Activated B cell treated with CpG ODN at 0.5 μM for 24 hours (primary cell): Measurements from ENCODE around the gene FGFRL1. TPM values are rescaled to one million over a fixed set of nuclear protein-coding genes. Genes with fewer than 3 reads are reported as not detected.

Experiments used
- ATAC-seq: fragments of 200-7000 bp; cut with Tn5 transposase; one replicate; pipeline ENCODE4 v1.10.0; 2021; ENCODE audit warnings: low read depth, mild to moderate bottlenecking, moderate library complexity
- CTCF ChIA-PET: fragments of 350-600 bp; sonication (Branson Sonifier 250); formaldehyde crosslinking; loops from one replicate; lab custom pipeline; 2021; ENCODE audit warnings: antibody characterized with exemption; lab: Charles Lee
- POLR2A ChIA-PET: fragments of 350-600 bp; sonication (Branson Sonifier 250); formaldehyde crosslinking; loops from one replicate; lab custom pipeline; 2021; ENCODE audit warnings: antibody characterized with exemption; lab: Charles Lee
- DNase-seq: peaks from one replicate; pipeline ENCODE4 v3.0.0; 2022
- H3K27ac Mint-ChIP-seq: one replicate; pipeline ENCODE4 v1.8.0; 2020; ENCODE audit warnings: mixed read lengths
- H3K27me3 Mint-ChIP-seq: one replicate; pipeline ENCODE4 v1.8.0; 2021; ENCODE audit warnings: mixed read lengths
- H3K36me3 Mint-ChIP-seq: one replicate; pipeline ENCODE4 v1.8.0; 2021; ENCODE audit warnings: low read depth, mixed read lengths
- H3K4me1 Mint-ChIP-seq: one replicate; pipeline ENCODE4 v1.8.0; 2021; ENCODE audit warnings: mixed read lengths
- H3K4me3 Mint-ChIP-seq: one replicate; pipeline ENCODE4 v1.8.0; 2020; ENCODE audit warnings: mild to moderate bottlenecking, mixed read lengths
- H3K9me3 Mint-ChIP-seq: one replicate; pipeline ENCODE4 v1.8.0; 2020; ENCODE audit warnings: mixed read lengths
- CTCF ChIP-seq: fragments of 200-600 bp; IDR thresholded peaks from one replicate; pipeline ENCODE4 v1.8.0; 2022; ENCODE audit warnings: antibody characterized with exemption, mild to moderate bottlenecking
- intact Hi-C: fragments of 100-400 bp; cut with micrococcal nuclease; formaldehyde crosslinking; loops from one replicate; pipeline ENCODE4 v1.15.1; 2024
- total RNA-seq: library from RNA; stranded (reverse); gene quantifications from 2 replicates; pipeline ENCODE4 v1.2.3, GENCODE V29; 2022

Gene FGFRL1
- total RNA-seq, 1 donor from 2014 or later = 5.6 TPM

GRCh38 chr4:1009542-1010394 lies 1.7 kb upstream of the FGFRL1 start:
- ChIA-PET POLR2A (interaction anchor here (0.9 to 2.0 kb wide), 8 partner anchors 12 to 267 kb away, joined by 3 to 8 read pairs (median 4); partner anchors contain the start of genes GAK and TMEM175), CTCF (interaction anchor here (1.4 kb wide), 1 partner anchor 23 kb away, joined by 3 read pairs; the partner anchor contains the start of gene IDUA)
- no peak overlapping the region for H3K27ac Mint-ChIP-seq
- peaks cover 1% of the 10 kb centered on the region for H3K36me3 Mint-ChIP-seq
- peaks cover 23% of the 10 kb centered on the region for H3K27me3 Mint-ChIP-seq
- H3K4me3 Mint-ChIP-seq = peak overlapping the region; percentile 86
- no peak for TF ChIP-seq CTCF
- peaks cover 15% of the 10 kb centered on the region for H3K4me1 Mint-ChIP-seq
- intact Hi-C loops = loop anchor here (1.0 to 5.0 kb wide), 12 partner anchors 17 to 1233 kb away; partner anchors contain the start of genes CTBP1, DGKQ, GAK and HAUS3
- DNase-seq (peak; percentile 78), ATAC-seq (peak; percentile 68)
- H3K9me3 Mint-ChIP-seq = no peaks in the 10 kb centered on the region

GRCh38 chr4:1010395-1011021 lies 918 bp upstream of the FGFRL1 start:
- Mint-ChIP-seq H3K4me3 (peak overlapping the region; percentile 86), H3K4me1 (peaks cover 15% of the 10 kb centered on the region), H3K36me3 (peaks cover 1% of the 10 kb centered on the region), H3K27me3 (peaks cover 21% of the 10 kb centered on the region), H3K27ac (peak overlapping the region; percentile 55), H3K9me3 (no peaks in the 10 kb centered on the region)
- peak; percentile 4 for ATAC-seq
- intact Hi-C loops = loop anchor here (1.0 to 5.0 kb wide), 9 partner anchors 16 to 1232 kb away; partner anchors contain the start of genes DGKQ, GAK, HAUS3 and POLN
- peak; percentile 52 for DNase-seq
- CTCF ChIA-PET = no interaction called here
- POLR2A ChIA-PET = interaction anchor here (0.6 to 2.0 kb wide), 10 partner anchors 11 to 769 kb away, joined by 3 to 8 read pairs (median 4); partner anchors contain the start of genes GAK and TMEM175
- no peak for TF ChIP-seq CTCF

- intact Hi-C loops = loop anchor here (1.0 to 5.0 kb wide), 9 partner anchors 10 to 1231 kb away; partner anchors contain the start of genes DGKQ, GAK, HAUS3 and POLN
- no peak for DNase-seq
- Mint-ChIP-seq H3K27ac (no peak overlapping the region), H3K27me3 (peaks cover 15% of the 10 kb centered on the region), H3K4me1 (peaks cover 15% of the 10 kb centered on the region), H3K4me3 (no peak overlapping the region), H3K36me3 (peaks cover 1% of the 10 kb centered on the region), H3K9me3 (no peaks in the 10 kb centered on the region)
- CTCF ChIA-PET = no interaction called here
- POLR2A ChIA-PET = no interaction called here
- TF ChIP-seq CTCF = no peak
- no peak for ATAC-seq
Measured at GRCh38 chr4:1011666-1012033, 224 bp downstream of the FGFRL1 start.

GRCh38 chr4:1012034-1012739 lies 761 bp downstream of the FGFRL1 start:
- intact Hi-C loops = loop anchor here (1.0 to 5.0 kb wide), 4 partner anchors 9 to 1230 kb away; partner anchors contain the start of genes HAUS3, POLN, TACC3 and TMEM129
- ATAC-seq (no peak), DNase-seq (no peak)
- Mint-ChIP-seq H3K4me3 (peak overlapping the region; percentile 75), H3K27ac (no peak overlapping the region), H3K9me3 (no peaks in the 10 kb centered on the region), H3K36me3 (peaks cover 1% of the 10 kb centered on the region), H3K4me1 (peaks cover 15% of the 10 kb centered on the region), H3K27me3 (peaks cover 12% of the 10 kb centered on the region)
- ChIA-PET CTCF (no interaction called here), POLR2A (interaction anchor here (1.2 kb wide), 1 partner anchor 9 kb away, joined by 4 read pairs; no protein-coding TSS in a partner anchor)
- TF ChIP-seq CTCF = no peak
